HCT116 (cell line): ENCODE measurements around the gene FHIT. TPM values are rescaled to one million over a fixed set of nuclear protein-coding genes. Genes with fewer than 3 reads are reported as not detected.

ENCODE experiments used
- ATAC-seq: fragments of 200-7000 bp; cut with Tn5 transposase; 2 replicates; pipeline ENCODE4 v1.9.1; 2020; ENCODE audit warnings: mild to moderate bottlenecking, moderate library complexity
- BruUV-seq: library from RNA; stranded (reverse); fragments of 400-500 nt; replicated peaks from 2 replicates; lab custom pipeline; 2021; lab: Mats Ljungman, UMichigan
- CTCF ChIA-PET: fragments of 300-600 bp; sonication (Branson Sonifier 250); formaldehyde crosslinking; loops from one replicate; lab custom pipeline; 2021; ENCODE audit warnings: antibody characterized with exemption; lab: Charles Lee
- POLR2A ChIA-PET: fragments of 300-600, 350-600 bp; sonication (Branson Sonifier 250); formaldehyde crosslinking; loops from one replicate; lab custom pipeline; 2021; ENCODE audit warnings: antibody characterized with exemption; lab: Charles Lee
- RAD21 ChIA-PET, 2 experiments: fragments of 300-600 bp; sonication (Branson Sonifier 250); formaldehyde crosslinking; loops; one replicate each; lab custom pipeline; 2023; ENCODE audit warnings: low total read pairs in 2 of 2; ENCODE audit not compliant: uncharacterized antibody in 2 of 2, unreplicated experiment in 2 of 2, low non-redundant PET in 1 of 2; lab: Charles Lee
- DNase-seq: peaks from one replicate; pipeline ENCODE4 v3.0.0-alpha.2; 2010; ENCODE audit warnings: low read depth, low spot score
- H2AFZ ChIP-seq: fragments of 200-600 bp; shearing (Covaris generic), sonication (generic); 2 replicates; pipeline ENCODE4 v1.6.1; 2017; ENCODE audit warnings: low read depth, mixed run types, mixed read lengths, antibody characterized with exemption, low read length; ENCODE audit not compliant: poor library complexity, severe bottlenecking
- H3K27ac ChIP-seq: 2 replicates; pipeline ENCODE4 v1.5.1; 2012; ENCODE audit warnings: low read depth, low read length
- H3K27me3 ChIP-seq: fragments of 200-600 bp; sonication (generic); 2 replicates; pipeline ENCODE4 v1.6.1; 2016; ENCODE audit warnings: mixed run types, low read length, mixed read lengths; ENCODE audit not compliant: insufficient read depth
- H3K36me3 ChIP-seq, 2 experiments: fragments of 200-500 bp in 1 of 2; fragments of 200-600 bp in 1 of 2; sonication (Bioruptor generic) in 1 of 2; sonication (generic) in 1 of 2; 2 replicates each; pipeline versions ENCODE4 v1.5.1 to v1.6.1; 2014 to 2016; ENCODE audit warnings: low read length in 2 of 2, inconsistent platforms in 1 of 2, mixed read lengths in 1 of 2, mixed run types in 1 of 2; ENCODE audit not compliant: insufficient read depth in 2 of 2, control insufficient read depth in 1 of 2
- H3K4me1 ChIP-seq, 2 experiments: fragments of 200-600 bp in 1 of 2; sonication (generic) in 1 of 2; 2 replicates each; pipeline versions ENCODE4 v1.5.1 to v1.6.1; 2012 to 2017; ENCODE audit warnings: low read length in 2 of 2, inconsistent platforms in 1 of 2, mild to moderate bottlenecking in 1 of 2, mixed read lengths in 1 of 2, mixed run types in 1 of 2, moderate library complexity in 1 of 2; ENCODE audit not compliant: insufficient read depth in 2 of 2, control insufficient read depth in 1 of 2
- H3K4me2 ChIP-seq: fragments of 200-600 bp; sonication (generic); 2 replicates; pipeline ENCODE4 v1.6.1; 2017; ENCODE audit warnings: mixed run types, low read length, mixed read lengths
- H3K4me3 ChIP-seq, 2 experiments: fragments of 200-600 bp in 1 of 2; sonication (generic) in 1 of 2; replicated peaks in 1 of 2; 2 replicates each; pipeline ENCODE4 v1.5.1; 2011 to 2016; ENCODE audit warnings: low read length in 2 of 2, control low read depth in 1 of 2, low read depth in 1 of 2, mild to moderate bottlenecking in 1 of 2, mixed read lengths in 1 of 2, mixed run types in 1 of 2
- H3K79me2 ChIP-seq: fragments of 200-600 bp; sonication (generic); 2 replicates; pipeline ENCODE4 v1.6.1; 2017; ENCODE audit warnings: mild to moderate bottlenecking, mixed run types, low read length, moderate library complexity, mixed read lengths; ENCODE audit not compliant: insufficient read depth
- H3K9ac ChIP-seq: fragments of 200-600 bp; sonication (generic); 2 replicates; pipeline ENCODE4 v1.6.1; 2016; ENCODE audit warnings: low read length, mixed read lengths
- H3K9me2 ChIP-seq: fragments of 200-600 bp; sonication (generic), shearing (Covaris generic); 2 replicates; pipeline ENCODE4 v1.6.1; 2017; ENCODE audit warnings: mixed run types, mild to moderate bottlenecking, moderate library complexity; ENCODE audit not compliant: insufficient read depth
- H3K9me3 ChIP-seq, 2 experiments: fragments of 200-500 bp in 1 of 2; fragments of 200-600 bp in 1 of 2; sonication (Bioruptor generic) in 1 of 2; sonication (generic) in 1 of 2; 2 replicates each; pipeline ENCODE4 v1.6.1; 2014 to 2017; ENCODE audit warnings: low read length in 2 of 2, mixed read lengths in 2 of 2, inconsistent platforms in 1 of 2, low read depth in 1 of 2, mild to moderate bottlenecking in 1 of 2, mixed run types in 1 of 2, moderate library complexity in 1 of 2; ENCODE audit not compliant: control insufficient read depth in 1 of 2, insufficient read depth in 1 of 2
- H4K20me1 ChIP-seq: fragments of 200-600 bp; sonication (generic), shearing (Covaris generic); 2 replicates; pipeline ENCODE4 v1.6.1; 2017; ENCODE audit warnings: mixed run types, mild to moderate bottlenecking, moderate library complexity; ENCODE audit not compliant: insufficient read depth
- CBX3 ChIP-seq: IDR thresholded peaks from 2 replicates; pipeline ENCODE4 v1.6.1; 2012; ENCODE audit warnings: low read depth
- CEBPB ChIP-seq: IDR thresholded peaks from 2 replicates; pipeline ENCODE4 v1.6.1; 2012; ENCODE audit warnings: low read depth
- ELF1 ChIP-seq: IDR thresholded peaks from 2 replicates; pipeline ENCODE4 v1.6.1; 2012; ENCODE audit warnings: low read depth, borderline replicate concordance
- EZH2 ChIP-seq: fragments of 200-600 bp; sonication (generic); IDR thresholded peaks from 2 replicates; pipeline ENCODE4 v1.6.1; 2017; ENCODE audit warnings: antibody characterized with exemption, mixed run types
- EZH2phosphoT487 ChIP-seq: fragments of 200-600 bp; IDR thresholded peaks from 2 replicates; pipeline ENCODE4 v1.6.1; 2018; ENCODE audit warnings: antibody characterized with exemption, borderline replicate concordance
- POLR2A ChIP-seq: IDR thresholded peaks from 2 replicates; pipeline ENCODE4 v1.7.0; 2011; ENCODE audit warnings: borderline replicate concordance; ENCODE audit not compliant: insufficient read depth, insufficient read length; ENCODE audit errors: extremely low read depth
- POLR2AphosphoS5 ChIP-seq: IDR thresholded peaks from 2 replicates; pipeline ENCODE4 v1.6.1; 2011; ENCODE audit warnings: mild to moderate bottlenecking, low read depth, low read length, moderate library complexity
- RAD21 ChIP-seq: IDR thresholded peaks from 2 replicates; pipeline ENCODE4 v1.6.1; 2012; ENCODE audit warnings: low read depth, mild to moderate bottlenecking
- SIN3A ChIP-seq: IDR thresholded peaks from 2 replicates; pipeline ENCODE4 v1.6.1; 2012; ENCODE audit warnings: low read depth
- SP1 ChIP-seq: IDR thresholded peaks from 2 replicates; pipeline ENCODE4 v1.6.1; 2012; ENCODE audit warnings: low read depth
- SRF ChIP-seq: IDR thresholded peaks from 2 replicates; pipeline ENCODE4 v1.6.1; 2012; ENCODE audit warnings: low read depth
- TCF7L2 ChIP-seq: IDR thresholded peaks from 2 replicates; pipeline ENCODE4 v1.7.0; 2011; ENCODE audit warnings: borderline replicate concordance, inconsistent platforms; ENCODE audit not compliant: insufficient read depth, insufficient read length; ENCODE audit errors: extremely low read depth
- ZFX ChIP-seq: fragments of 450-650 bp; IDR thresholded peaks from 2 replicates; pipeline ENCODE4 v1.6.1; 2017
- intact Hi-C: fragments of 100-400 bp; cut with micrococcal nuclease; formaldehyde crosslinking; loops from 2 replicates; pipeline ENCODE4 v1.10.0; 2022
- total RNA-seq: library from RNA; stranded (reverse); gene quantifications from one replicate; pipeline ENCODE4 v1.2.1, GENCODE V29; 2021; ENCODE audit not compliant: unreplicated experiment
- TF ChIP-seq, protein P1 (sequence below): IDR thresholded peaks from 2 replicates; pipeline ENCODE4 v1.6.1; 2012; ENCODE audit warnings: low read depth
- TF ChIP-seq, protein P2 (sequence below): IDR thresholded peaks from 2 replicates; pipeline ENCODE4 v1.6.1; 2011; ENCODE audit warnings: mild to moderate bottlenecking, low read length, moderate library complexity; ENCODE audit not compliant: insufficient replicate concordance; ENCODE audit errors: extremely low read depth
- TF ChIP-seq, protein P3 (sequence below): IDR thresholded peaks from 2 replicates; pipeline ENCODE4 v1.6.1; 2012
- TF ChIP-seq, protein P4 (sequence below), 3 experiments: fragments of 200-600 bp in 1 of 3; sonication (generic) in 1 of 3; IDR thresholded peaks in 2 of 3; conservative IDR thresholded peaks in 1 of 3; 2 replicates each; pipeline ENCODE4 v1.5.1; 2012 to 2017; ENCODE audit warnings: low read depth in 2 of 3, low read length in 2 of 3, antibody characterized with exemption in 1 of 3, borderline replicate concordance in 1 of 3, control low read depth in 1 of 3, mild to moderate bottlenecking in 1 of 3, mixed read lengths in 1 of 3, mixed run types in 1 of 3, moderate library complexity in 1 of 3; ENCODE audit not compliant: insufficient read depth in 1 of 3
- TF ChIP-seq, protein P5 (sequence below): IDR thresholded peaks from 2 replicates; pipeline ENCODE4 v1.6.1; 2012

FHIT gene
- total RNA-seq, 1 experiment from 2014 or later = 20.1 TPM

DNA sequence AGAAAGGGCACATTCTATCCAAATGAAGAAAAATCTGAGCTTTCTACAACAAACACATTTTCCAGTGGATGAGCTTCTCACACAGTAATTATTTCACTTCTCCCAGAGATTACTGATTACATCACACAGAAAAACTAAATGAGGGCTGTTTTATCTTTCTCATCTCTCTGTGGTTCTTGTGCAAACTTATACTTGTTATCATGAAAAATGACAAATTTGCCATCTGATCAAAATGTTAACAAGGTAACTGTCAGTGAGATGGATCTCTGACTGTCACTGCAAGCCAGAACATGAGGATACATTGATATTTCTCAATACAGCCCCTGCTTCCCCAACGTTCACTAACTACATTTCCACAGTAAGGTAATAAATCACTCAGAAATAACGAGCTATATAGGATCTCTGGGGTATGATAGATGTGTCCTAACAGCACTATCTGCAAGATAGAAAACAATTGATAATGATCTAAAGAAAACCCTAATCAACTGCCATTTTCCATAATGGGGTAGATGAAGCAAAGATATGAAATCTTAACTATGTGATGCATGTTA, 1372.1 kb downstream of the FHIT start:
- Histone ChIP-seq H3K9ac (no peak overlapping the region), H3K27me3 (peaks cover 28% of the 10 kb centered on the region), H2AFZ (no peak overlapping the region), H3K79me2 (no peaks in the 10 kb centered on the region), H3K36me3 (no peaks in the 10 kb centered on the region), H3K9me3 (no peaks in the 10 kb centered on the region), H3K9me2 (no peaks in the 10 kb centered on the region), H4K20me1 (no peaks in the 10 kb centered on the region), H3K4me1 (no peaks in the 10 kb centered on the region), H3K4me2 (no peak overlapping the region), H3K4me3 (no peak overlapping the region), H3K27ac (no peak overlapping the region)
- POLR2A ChIA-PET = no interaction called here
- BruUV-seq = no TSS peak
- intact Hi-C loops = no loop called here
- TF ChIP-seq RAD21 = no peak
- TF ChIP-seq POLR2A = no peak
- TF ChIP-seq TCF7L2 = no peak
- no peak for TF ChIP-seq SIN3A
- TF ChIP-seq SP1 = no peak
- TF ChIP-seq ZFX = no peak
- TF ChIP-seq, protein P1, sequence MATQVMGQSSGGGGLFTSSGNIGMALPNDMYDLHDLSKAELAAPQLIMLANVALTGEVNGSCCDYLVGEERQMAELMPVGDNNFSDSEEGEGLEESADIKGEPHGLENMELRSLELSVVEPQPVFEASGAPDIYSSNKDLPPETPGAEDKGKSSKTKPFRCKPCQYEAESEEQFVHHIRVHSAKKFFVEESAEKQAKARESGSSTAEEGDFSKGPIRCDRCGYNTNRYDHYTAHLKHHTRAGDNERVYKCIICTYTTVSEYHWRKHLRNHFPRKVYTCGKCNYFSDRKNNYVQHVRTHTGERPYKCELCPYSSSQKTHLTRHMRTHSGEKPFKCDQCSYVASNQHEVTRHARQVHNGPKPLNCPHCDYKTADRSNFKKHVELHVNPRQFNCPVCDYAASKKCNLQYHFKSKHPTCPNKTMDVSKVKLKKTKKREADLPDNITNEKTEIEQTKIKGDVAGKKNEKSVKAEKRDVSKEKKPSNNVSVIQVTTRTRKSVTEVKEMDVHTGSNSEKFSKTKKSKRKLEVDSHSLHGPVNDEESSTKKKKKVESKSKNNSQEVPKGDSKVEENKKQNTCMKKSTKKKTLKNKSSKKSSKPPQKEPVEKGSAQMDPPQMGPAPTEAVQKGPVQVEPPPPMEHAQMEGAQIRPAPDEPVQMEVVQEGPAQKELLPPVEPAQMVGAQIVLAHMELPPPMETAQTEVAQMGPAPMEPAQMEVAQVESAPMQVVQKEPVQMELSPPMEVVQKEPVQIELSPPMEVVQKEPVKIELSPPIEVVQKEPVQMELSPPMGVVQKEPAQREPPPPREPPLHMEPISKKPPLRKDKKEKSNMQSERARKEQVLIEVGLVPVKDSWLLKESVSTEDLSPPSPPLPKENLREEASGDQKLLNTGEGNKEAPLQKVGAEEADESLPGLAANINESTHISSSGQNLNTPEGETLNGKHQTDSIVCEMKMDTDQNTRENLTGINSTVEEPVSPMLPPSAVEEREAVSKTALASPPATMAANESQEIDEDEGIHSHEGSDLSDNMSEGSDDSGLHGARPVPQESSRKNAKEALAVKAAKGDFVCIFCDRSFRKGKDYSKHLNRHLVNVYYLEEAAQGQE = no peak
- TF ChIP-seq SRF = no peak
- TF ChIP-seq POLR2AphosphoS5 = no peak
- TF ChIP-seq ELF1 = no peak
- TF ChIP-seq CEBPB = no peak
- no peak for TF ChIP-seq EZH2
- TF ChIP-seq CBX3 = no peak
- TF ChIP-seq EZH2phosphoT487 = no peak
- TF ChIP-seq, protein P2, sequence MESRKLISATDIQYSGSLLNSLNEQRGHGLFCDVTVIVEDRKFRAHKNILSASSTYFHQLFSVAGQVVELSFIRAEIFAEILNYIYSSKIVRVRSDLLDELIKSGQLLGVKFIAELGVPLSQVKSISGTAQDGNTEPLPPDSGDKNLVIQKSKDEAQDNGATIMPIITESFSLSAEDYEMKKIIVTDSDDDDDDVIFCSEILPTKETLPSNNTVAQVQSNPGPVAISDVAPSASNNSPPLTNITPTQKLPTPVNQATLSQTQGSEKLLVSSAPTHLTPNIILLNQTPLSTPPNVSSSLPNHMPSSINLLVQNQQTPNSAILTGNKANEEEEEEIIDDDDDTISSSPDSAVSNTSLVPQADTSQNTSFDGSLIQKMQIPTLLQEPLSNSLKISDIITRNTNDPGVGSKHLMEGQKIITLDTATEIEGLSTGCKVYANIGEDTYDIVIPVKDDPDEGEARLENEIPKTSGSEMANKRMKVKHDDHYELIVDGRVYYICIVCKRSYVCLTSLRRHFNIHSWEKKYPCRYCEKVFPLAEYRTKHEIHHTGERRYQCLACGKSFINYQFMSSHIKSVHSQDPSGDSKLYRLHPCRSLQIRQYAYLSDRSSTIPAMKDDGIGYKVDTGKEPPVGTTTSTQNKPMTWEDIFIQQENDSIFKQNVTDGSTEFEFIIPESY = no peak
- TF ChIP-seq, protein P3, sequence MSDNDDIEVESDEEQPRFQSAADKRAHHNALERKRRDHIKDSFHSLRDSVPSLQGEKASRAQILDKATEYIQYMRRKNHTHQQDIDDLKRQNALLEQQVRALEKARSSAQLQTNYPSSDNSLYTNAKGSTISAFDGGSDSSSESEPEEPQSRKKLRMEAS = no peak
- TF ChIP-seq, protein P4, sequence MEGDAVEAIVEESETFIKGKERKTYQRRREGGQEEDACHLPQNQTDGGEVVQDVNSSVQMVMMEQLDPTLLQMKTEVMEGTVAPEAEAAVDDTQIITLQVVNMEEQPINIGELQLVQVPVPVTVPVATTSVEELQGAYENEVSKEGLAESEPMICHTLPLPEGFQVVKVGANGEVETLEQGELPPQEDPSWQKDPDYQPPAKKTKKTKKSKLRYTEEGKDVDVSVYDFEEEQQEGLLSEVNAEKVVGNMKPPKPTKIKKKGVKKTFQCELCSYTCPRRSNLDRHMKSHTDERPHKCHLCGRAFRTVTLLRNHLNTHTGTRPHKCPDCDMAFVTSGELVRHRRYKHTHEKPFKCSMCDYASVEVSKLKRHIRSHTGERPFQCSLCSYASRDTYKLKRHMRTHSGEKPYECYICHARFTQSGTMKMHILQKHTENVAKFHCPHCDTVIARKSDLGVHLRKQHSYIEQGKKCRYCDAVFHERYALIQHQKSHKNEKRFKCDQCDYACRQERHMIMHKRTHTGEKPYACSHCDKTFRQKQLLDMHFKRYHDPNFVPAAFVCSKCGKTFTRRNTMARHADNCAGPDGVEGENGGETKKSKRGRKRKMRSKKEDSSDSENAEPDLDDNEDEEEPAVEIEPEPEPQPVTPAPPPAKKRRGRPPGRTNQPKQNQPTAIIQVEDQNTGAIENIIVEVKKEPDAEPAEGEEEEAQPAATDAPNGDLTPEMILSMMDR (IDR thresholded peaks at IDR 0.05 in 2 of 3, conservative IDR thresholded peaks at IDR 0.05 in 1 of 3; ENCODE audit: borderline replicate concordance in 1 of 3, insufficient read depth in 1 of 3, low read depth in 2 of 3, low read length in 2 of 3) = no peak
- TF ChIP-seq, protein P5, sequence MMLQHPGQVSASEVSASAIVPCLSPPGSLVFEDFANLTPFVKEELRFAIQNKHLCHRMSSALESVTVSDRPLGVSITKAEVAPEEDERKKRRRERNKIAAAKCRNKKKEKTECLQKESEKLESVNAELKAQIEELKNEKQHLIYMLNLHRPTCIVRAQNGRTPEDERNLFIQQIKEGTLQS = no peak
- DNase-seq (no peak), ATAC-seq (no peak)
- CTCF ChIA-PET = no interaction called here
- RAD21 ChIA-PET = no interaction called here
